KG1 (cell line): Measurements from ENCODE around the gene HOMEZ.
A peak's percentile ranks its signal among the peaks of the same experiment; 100 is the strongest.
"Not testable (repeated sequence)": the region's sequence is repeated elsewhere in the genome, so short reads cannot be mapped to it uniquely, and the experiment has no call there.

ENCODE experiments used
- DNase-seq: peaks from one replicate; lab custom pipeline; 2025; lab: John Stamatoyannopoulos, UW

HOMEZ gene

DNA sequence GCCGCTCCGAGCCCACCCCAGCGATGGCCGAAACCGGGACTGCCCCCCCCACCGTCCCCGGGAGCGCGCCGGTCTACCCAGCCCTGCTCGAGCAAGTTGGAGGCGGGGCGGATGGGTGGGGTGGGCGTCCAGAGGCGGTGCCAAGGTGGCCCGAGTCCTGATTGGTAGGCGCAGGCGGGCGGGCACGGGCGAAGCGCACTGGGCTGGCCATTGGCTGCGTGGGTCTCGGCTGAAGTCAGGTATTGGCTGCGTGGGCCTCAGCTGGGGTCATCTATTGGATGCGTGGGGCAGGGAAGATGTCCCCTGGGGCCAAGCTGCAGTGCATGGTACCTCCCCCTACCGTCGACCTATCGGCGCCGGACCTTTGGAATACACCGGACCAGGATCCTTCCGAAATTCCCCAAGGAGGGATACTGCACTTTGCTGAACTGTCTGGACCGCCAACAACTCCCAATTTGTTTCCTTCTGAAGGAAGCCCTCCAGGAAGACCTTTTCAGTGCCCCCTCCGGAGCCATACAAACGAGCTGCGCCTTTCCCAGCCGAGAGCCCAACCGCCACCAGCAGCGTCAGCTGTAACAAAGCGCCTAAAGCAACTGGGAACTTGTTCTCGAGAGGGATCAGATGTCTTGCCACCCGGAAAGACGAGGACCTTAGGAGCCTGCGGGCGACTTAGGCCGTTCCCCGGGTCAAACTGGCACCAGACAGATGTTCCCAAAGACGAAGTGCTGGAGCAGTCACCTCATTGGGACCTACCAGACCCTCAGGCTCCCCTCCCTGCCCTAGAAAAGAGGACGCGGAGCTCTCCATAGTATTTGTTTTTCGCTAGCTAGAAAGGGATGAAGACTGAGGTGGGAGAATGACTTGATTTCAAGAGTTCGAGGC lies at the start of gene HOMEZ:
Gene HOMEZ, minus strand, starts transcription at position 113 of the 882 bp plus-strand sequence. CDS start 180 bp downstream, outside the sequence.
- DNase-seq: peak; percentile 90

DNA sequence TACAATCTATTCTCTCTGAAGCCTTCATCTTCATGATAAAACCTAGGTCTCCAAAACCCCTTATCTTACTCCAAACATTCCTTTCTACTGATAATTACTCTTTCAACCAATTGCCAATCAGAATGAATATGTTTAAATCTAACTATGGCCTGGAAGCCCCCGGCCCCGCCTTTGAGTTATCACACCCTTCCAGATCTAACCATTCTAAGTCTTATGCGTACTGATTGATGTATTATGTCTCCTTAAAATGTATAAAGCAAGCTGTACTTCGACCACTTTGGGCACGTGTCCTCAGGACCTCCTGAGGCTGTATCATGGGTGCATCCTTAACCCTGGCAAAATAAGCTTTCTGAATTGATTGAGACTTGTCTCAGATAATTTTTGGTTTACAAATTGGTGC lies 49.7 kb upstream of the HOMEZ start:
- no peak for DNase-seq

DNA sequence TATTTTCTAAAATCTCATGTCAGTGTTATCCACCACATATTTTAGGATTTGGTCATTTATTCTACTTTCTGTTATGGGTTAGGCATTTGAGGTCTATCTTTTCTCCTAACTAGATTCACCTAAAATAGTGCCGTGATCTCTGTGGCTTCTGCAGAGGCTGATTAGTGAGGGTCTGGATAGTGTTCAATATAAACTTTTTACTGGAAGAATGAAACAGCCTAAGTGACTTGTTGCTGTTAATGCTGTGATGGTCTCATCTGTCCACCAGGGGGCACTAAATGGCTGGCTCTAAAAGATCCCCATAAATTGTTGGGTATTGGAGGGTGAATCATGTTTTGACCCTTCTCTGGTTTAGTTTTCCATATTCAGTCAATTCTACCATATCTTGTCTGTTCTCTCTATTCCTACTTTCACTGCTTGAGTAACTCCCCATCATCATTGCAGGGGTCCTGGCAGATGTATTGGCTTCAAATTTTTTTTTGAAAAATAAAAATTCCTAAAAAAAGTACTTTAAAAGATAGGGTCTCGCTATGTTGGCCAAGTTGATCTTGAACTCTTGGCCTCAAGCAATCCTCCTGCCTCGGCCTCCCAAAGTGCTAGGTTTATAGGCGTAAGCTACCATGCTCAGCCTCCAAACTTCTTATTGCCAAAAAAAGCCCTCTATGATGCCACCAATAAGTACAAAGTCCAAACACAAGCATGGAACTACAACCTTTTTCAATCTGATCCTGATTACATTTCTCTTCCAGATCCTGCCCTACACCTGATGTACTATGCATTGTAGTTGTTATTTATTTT lies 42.2 kb upstream of the HOMEZ start:
- DNase-seq: peak; percentile 46

- DNase-seq: no peak
Observed at GRCh38 chr14:23326491-23327332, 40.8 kb upstream of the HOMEZ start.

DNA sequence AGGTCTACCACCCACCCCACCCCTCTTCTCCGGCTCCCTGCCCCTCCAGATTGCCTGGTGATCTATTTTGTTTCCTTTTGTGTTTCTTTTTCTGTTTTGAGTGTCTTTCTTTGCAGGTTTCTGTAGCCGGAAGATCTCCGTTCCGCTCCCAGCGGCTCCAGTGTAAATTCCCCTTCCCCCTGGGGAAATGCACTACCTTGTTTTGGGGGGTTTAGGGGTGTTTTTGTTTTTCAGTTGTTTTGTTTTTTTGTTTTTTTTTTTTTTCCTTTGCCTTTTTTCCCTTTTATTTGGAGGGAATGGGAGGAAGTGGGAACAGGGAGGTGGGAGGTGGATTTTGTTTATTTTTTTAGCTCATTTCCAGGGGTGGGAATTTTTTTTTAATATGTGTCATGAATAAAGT lies 39.8 kb upstream of the HOMEZ start:
- not testable (repeated sequence) for DNase-seq

GRCh38 chr14:23324993-23325392 lies 39.1 kb upstream of the HOMEZ start:
- DNase-seq: no peak

GRCh38 chr14:23324455-23324846 lies 38.5 kb upstream of the HOMEZ start:
- DNase-seq: no peak

DNA sequence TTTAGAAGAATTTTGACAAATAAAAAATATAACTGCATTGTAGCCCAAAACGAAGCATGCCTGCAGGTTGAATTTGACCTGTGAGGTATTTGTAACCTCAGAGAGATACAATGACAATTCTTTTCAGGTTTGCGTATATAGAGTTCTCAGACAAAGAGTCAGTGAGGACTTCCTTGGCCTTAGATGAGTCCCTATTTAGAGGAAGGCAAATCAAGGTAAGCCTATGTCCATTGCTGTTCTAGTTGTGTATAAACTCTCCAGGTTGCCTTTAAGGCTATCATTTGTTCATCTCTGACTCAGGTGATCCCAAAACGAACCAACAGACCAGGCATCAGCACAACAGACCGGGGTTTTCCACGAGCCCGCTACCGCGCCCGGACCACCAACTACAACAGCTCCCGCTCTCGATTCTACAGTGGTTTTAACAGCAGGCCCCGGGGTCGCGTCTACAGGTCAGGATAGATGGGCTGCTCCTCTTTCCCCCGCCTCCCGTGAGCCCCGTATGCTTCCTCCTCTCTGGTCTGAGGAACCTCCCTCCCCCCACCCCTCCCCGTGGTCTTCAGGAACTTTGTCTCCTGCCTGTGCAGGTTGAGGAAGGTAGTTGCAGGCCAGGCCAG lies 38.0 kb upstream of the HOMEZ start:
- no peak for DNase-seq

- DNase-seq: no peak
Observed at GRCh38 chr14:23322568-23323517, 36.9 kb upstream of the HOMEZ start.

DNA sequence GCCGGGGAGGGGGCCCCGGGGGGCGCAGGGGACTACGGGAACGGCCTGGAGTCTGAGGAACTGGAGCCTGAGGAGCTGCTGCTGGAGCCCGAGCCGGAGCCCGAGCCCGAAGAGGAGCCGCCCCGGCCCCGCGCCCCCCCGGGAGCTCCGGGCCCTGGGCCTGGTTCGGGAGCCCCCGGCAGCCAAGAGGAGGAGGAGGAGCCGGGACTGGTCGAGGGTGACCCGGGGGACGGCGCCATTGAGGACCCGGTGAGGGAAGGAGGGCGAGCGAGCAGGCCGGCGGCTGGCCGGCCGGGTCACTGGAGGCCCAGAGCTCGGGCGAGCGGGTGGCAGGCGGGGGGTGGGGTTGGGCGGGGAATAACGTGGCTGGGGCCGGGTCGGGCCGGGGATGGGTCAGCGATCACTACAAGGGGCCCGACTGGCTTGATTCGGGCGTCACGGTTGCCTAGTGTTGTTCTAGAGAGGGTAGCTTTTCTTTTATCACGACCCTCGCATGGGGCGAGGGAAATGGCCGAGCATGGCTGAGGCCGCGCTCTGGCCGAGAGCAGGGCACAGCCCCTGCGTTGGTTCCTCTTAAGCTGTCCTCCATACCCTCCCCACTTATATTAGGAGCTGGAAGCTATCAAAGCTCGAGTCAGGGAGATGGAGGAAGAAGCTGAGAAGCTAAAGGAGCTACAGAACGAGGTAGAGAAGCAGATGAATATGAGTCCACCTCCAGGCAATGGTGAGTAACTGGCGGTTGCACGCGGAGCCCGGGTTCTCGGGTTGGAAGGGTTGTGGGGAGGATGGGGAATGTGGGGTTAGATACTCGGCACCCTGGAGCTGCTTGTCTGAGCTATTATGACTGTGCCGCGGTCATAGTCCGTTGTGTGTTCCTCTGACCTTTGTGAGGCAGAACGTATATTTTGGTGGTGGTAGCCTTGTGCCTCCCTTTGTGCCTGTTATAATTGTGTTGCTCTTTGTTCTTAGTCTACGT lies 35.9 kb upstream of the HOMEZ start:
- DNase-seq: no peak

DNA sequence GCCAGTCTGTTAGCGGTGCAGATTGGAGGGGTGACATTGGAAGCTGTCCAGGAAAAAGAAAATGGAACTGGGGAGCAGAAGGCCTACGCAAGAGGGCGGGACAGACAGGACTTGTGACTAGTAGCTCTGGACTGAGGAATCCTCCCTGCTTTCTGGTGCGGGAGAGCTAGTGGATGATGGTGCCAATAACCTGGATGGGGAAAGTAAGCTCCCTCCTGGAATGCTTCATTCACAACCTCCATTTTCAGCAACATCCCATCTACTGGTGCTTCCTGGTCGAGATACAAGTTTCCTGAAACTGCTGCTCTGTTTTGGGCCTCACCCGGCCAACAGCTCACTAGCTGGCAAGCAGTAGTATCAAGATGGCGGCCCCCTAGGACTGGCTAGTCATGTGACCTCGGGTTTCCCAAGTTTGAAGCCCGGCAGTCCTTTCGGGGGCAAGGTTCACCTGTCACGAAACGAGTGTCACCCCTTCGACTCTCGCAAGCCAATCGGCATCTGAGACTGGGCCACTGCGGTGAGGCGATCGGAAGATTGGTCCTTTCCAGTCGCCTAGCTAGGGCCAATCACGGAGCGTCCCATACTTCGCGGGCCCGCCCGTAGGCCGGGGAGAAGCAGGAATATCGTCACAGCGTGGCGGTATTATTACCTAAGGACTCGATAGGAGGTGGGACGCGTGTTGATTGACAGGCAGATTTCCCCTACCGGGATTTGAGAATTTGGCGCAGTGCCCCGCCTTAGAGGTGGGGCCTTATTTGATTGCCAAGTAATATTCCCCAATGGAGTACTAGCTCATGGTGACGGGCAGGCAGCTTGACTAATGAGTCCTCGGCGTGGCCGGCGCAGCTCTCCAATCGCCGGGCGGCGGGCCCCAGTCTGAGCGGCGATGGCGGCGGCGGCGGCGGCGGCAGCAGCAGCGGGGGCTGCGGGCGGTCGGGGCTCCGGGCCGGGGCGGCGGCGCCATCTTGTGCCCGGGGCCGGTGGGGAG lies 34.9 kb upstream of the HOMEZ start, which contains the start of gene PABPN1:
Gene PABPN1, plus strand, starts transcription at position 874 of the 988 bp plus-strand sequence. Its CDS starts 13 bp downstream, at position 887.
- peak; percentile 99 for DNase-seq

GRCh38 chr14:23319746-23320583 lies 34.0 kb upstream of the HOMEZ start:
- no peak for DNase-seq

DNA sequence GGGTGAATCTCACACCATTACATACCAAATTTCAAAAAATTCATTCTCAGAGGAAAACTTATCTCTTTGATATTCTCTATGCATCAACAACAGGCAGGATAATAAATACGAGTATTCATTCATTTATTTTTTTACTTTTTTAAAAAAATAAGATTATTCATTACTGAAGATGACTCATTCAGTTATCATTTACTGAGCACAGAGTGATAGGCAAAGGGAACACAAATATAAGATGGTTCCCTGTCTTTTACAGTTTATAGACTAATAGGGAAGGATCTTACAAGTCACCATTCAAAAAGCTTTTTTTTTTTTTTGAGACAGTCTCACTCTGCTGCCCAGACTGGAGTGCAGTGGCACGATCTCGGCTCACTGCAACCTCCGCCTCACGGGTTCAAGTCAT lies 30.4 kb upstream of the HOMEZ start:
- no peak for DNase-seq

GRCh38 chr14:23310546-23310945 lies 24.6 kb upstream of the HOMEZ start:
- DNase-seq: no peak

DNA sequence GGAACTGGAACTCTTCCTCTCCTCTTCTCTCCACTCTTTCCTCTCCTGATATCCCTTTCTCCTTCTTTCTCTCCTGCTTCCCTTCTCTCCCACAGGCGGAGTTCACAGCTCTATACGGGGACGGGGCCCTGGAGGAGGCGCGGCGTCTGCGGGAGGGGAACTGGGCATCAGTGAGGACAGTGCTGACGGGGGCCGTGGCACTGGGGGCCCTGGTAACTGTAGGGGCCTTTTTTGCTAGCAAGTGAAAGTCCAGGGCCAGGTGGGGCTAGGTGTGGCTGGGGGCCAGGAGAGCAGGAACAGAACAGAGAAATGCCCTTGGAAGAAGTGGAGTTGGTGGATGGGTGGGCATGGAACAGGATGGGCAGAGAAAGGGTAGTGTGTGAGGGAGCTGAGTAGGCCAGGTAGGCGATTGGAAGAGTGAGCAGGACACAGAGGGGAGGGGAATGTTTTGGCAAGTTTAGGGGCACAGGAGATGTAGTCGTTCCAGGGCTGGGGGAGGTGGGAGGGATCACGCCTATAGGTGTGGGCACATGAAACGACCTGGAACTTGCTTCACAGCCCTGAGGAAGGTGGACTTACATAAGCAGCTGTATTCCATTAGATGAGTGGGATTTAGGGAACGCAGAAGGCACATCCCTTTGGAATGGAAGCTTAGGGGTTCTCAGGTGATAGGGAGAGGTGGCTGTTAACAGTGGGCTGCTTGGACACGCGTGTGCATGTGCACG lies 23.0 kb upstream of the HOMEZ start:
- DNase-seq: no peak
